Liver (tissue), 9 donors: ENCODE results near the gene SPATC1L. TPM values are rescaled to one million over a fixed set of nuclear protein-coding genes. Genes with fewer than 3 reads are reported as not detected.
A peak's percentile ranks its signal among the peaks of the same experiment; 100 is the strongest.

Experiments used
- DNase-seq: peaks from one replicate; pipeline ENCODE4 v3.0.0-alpha.2; 2017; ENCODE audit warnings: low spot score
- H3K27ac ChIP-seq, 2 donors: one replicate each; pipeline ENCODE4 v1.7.0; 2013; ENCODE audit warnings: inconsistent platforms in 2 of 2, low read length in 2 of 2, control low read depth in 1 of 2, low read depth in 1 of 2, mild to moderate bottlenecking in 1 of 2
- H3K27me3 ChIP-seq, 4 donors: one replicate each; pipeline versions ENCODE4 v1.6.1 to v1.7.0; 2013; ENCODE audit warnings: low read length in 3 of 4, inconsistent platforms in 1 of 4, mild to moderate bottlenecking in 1 of 4, moderate library complexity in 1 of 4; ENCODE audit not compliant: control insufficient read depth in 4 of 4, insufficient read depth in 4 of 4
- H3K36me3 ChIP-seq, 4 donors: one replicate each; pipeline versions ENCODE4 v1.6.1 to v1.7.0; 2013; ENCODE audit warnings: low read length in 3 of 4, mild to moderate bottlenecking in 3 of 4, low read depth in 1 of 4, moderate library complexity in 1 of 4; ENCODE audit not compliant: control insufficient read depth in 4 of 4, insufficient read depth in 3 of 4
- H3K4me1 ChIP-seq, 4 donors: one replicate each; pipeline versions ENCODE4 v1.6.1 to v1.7.0; 2013; ENCODE audit warnings: low read length in 3 of 4, mild to moderate bottlenecking in 3 of 4, moderate library complexity in 1 of 4; ENCODE audit not compliant: control insufficient read depth in 4 of 4, insufficient read depth in 4 of 4
- H3K4me3 ChIP-seq, 3 donors: one replicate each; pipeline versions ENCODE4 v1.6.1 to v1.7.0; 2013; ENCODE audit warnings: low read length in 3 of 3, control low read depth in 1 of 3, low read depth in 1 of 3, mild to moderate bottlenecking in 1 of 3
- H3K9ac ChIP-seq, 2 donors: one replicate each; pipeline ENCODE4 v1.7.0; 2013; ENCODE audit warnings: low read length in 2 of 2, mild to moderate bottlenecking in 2 of 2, moderate library complexity in 2 of 2, control low read depth in 1 of 2, low read depth in 1 of 2
- H3K9me3 ChIP-seq, 4 donors: one replicate each; pipeline versions ENCODE4 v1.6.1 to v1.7.0; 2013; ENCODE audit warnings: low read length in 3 of 4; ENCODE audit not compliant: control insufficient read depth in 4 of 4
- ATF3 ChIP-seq: IDR thresholded peaks from 2 replicates; pipeline ENCODE4 v1.6.1; 2016; ENCODE audit warnings: antibody characterized with exemption
- FOXA1 ChIP-seq: IDR thresholded peaks from 2 replicates; pipeline ENCODE4 v1.6.1; 2016; ENCODE audit warnings: antibody characterized with exemption
- FOXA2 ChIP-seq: IDR thresholded peaks from 2 replicates; pipeline ENCODE4 v1.6.1; 2016; ENCODE audit warnings: antibody characterized with exemption
- GABPA ChIP-seq, 2 donors: IDR thresholded peaks in 1 of 2; conservative IDR thresholded peaks in 1 of 2; 2 replicates each; pipeline ENCODE4 v1.6.1; 2016; ENCODE audit warnings: antibody characterized with exemption in 2 of 2, mild to moderate bottlenecking in 1 of 2, moderate library complexity in 1 of 2
- HNF4A ChIP-seq, 2 donors: conservative IDR thresholded peaks; 2 replicates each; pipeline ENCODE4 v1.6.1; 2016; ENCODE audit warnings: antibody characterized with exemption in 2 of 2, mild to moderate bottlenecking in 2 of 2
- HNF4G ChIP-seq: IDR thresholded peaks from 2 replicates; pipeline ENCODE4 v1.6.1; 2016; ENCODE audit warnings: antibody characterized with exemption
- JUND ChIP-seq, 2 donors: IDR thresholded peaks; 2 replicates each; pipeline ENCODE4 v1.6.1; 2016; ENCODE audit warnings: antibody characterized with exemption in 2 of 2
- MAX ChIP-seq: IDR thresholded peaks from 2 replicates; pipeline ENCODE4 v1.6.1; 2016; ENCODE audit warnings: antibody characterized with exemption
- NR2F2 ChIP-seq: IDR thresholded peaks from 2 replicates; pipeline ENCODE4 v1.6.1; 2016; ENCODE audit warnings: antibody characterized with exemption
- RAD21 ChIP-seq, 2 donors: IDR thresholded peaks; 2 replicates each; pipeline ENCODE4 v1.6.1; 2016; ENCODE audit warnings: antibody characterized with exemption in 2 of 2, mild to moderate bottlenecking in 2 of 2
- RXRA ChIP-seq, 2 donors: IDR thresholded peaks; 2 replicates each; pipeline ENCODE4 v1.6.1; 2017 to 2018; ENCODE audit warnings: antibody characterized with exemption in 2 of 2, mild to moderate bottlenecking in 1 of 2
- SP1 ChIP-seq: IDR thresholded peaks from 2 replicates; pipeline ENCODE4 v1.6.1; 2018; ENCODE audit warnings: antibody characterized with exemption, mild to moderate bottlenecking
- TAF1 ChIP-seq: conservative IDR thresholded peaks from 2 replicates; pipeline ENCODE4 v1.6.1; 2016; ENCODE audit warnings: antibody characterized with exemption, mild to moderate bottlenecking
- YY1 ChIP-seq: IDR thresholded peaks from 2 replicates; pipeline ENCODE4 v1.6.1; 2016; ENCODE audit warnings: antibody characterized with exemption, mild to moderate bottlenecking
- WGBS: extraction: QIAGEN DNeasy Blood & Tissue Kit; methylation state at CpG from one replicate; pipeline ENCODE4 v1.1.7; 2013; 5-methylcytosine and 5-hydroxymethylcytosine counted together
- polyA plus RNA-seq, 2 donors: library from polyadenylated mRNA; stranded (reverse) in 1 of 2; unstranded in 1 of 2; fragments of 200-250 nt in 1 of 2; fragments of >200 nt in 1 of 2; fragmentation: Nextera tagmentation in 1 of 2; extraction: Ambion mirVana in 1 of 2; gene quantifications; one replicate each; pipeline versions ENCODE4 v1.2.1 to v1.2.3, GENCODE V29; 2013 to 2015
- total RNA-seq, 2 donors: library from RNA; depleted of rRNA; stranded (reverse); fragments of >200 nt; gene quantifications; one replicate each; pipeline ENCODE4 v1.2.3, GENCODE V29; 2014
- donor health status: healthy.
- donor health status: healthy.
- donor health status: healthy.
- donor health status: healthy.
- donor health status: healthy.

Gene SPATC1L
- total and polyA plus RNA-seq, 4 donors = 0.33 to 3.5 (median 0.79) TPM

- H3K9ac ChIP-seq = no peak overlapping the region
- H3K27ac ChIP-seq = no peak overlapping the region
- no peak for TF ChIP-seq RAD21 (IDR thresholded peaks at IDR 0.05)
- TF ChIP-seq HNF4A (conservative IDR thresholded peaks at IDR 0.05) = no peak
- TF ChIP-seq NR2F2 = no peak
- no peak for TF ChIP-seq TAF1
- H3K4me3 ChIP-seq = no peak overlapping the region
- peaks cover 0 to 2% (median 0%) of the 10 kb centered on the region in 4 donors for H3K4me1 ChIP-seq
- no peaks in the 10 kb centered on the region for H3K27me3 ChIP-seq
- no peaks in the 10 kb centered on the region for H3K9me3 ChIP-seq
- 84% methylated on average over 29 of the region's 29 CpGs for WGBS
- no peaks in the 10 kb centered on the region for H3K36me3 ChIP-seq
- DNase-seq = peak; percentile 31
Observed at GRCh38 chr21:46117586-46118315, 66.5 kb downstream of the SPATC1L start.

GRCh38 chr21:46116776-46117585 lies 67.3 kb downstream of the SPATC1L start:
- Histone ChIP-seq H3K9ac (no peak overlapping the region), H3K27ac (no peak overlapping the region), H3K27me3 (no peaks in the 10 kb centered on the region), H3K36me3 (no peaks in the 10 kb centered on the region), H3K4me1 (peaks cover 0 to 2% (median 0%) of the 10 kb centered on the region in 4 donors), H3K4me3 (no peak overlapping the region), H3K9me3 (no peaks in the 10 kb centered on the region)
- peak; percentile 31 for DNase-seq
- TF ChIP-seq NR2F2 = no peak
- no peak for TF ChIP-seq FOXA1
- no peak for TF ChIP-seq JUND (IDR thresholded peaks at IDR 0.05)
- TF ChIP-seq YY1 = no peak
- TF ChIP-seq RXRA (IDR thresholded peaks at IDR 0.05) = no peak
- no peak for TF ChIP-seq HNF4G
- TF ChIP-seq TAF1 = no peak
- no peak for TF ChIP-seq ATF3
- TF ChIP-seq GABPA (IDR thresholded peaks at IDR 0.05 in 1 of 2, conservative IDR thresholded peaks at IDR 0.05 in 1 of 2) = no peak
- TF ChIP-seq RAD21 (IDR thresholded peaks at IDR 0.05) = no peak
- TF ChIP-seq FOXA2 = no peak
- no peak for TF ChIP-seq HNF4A (conservative IDR thresholded peaks at IDR 0.05)
- no peak for TF ChIP-seq SP1
- 71% methylated on average over 24 of the region's 24 CpGs for WGBS

- TF ChIP-seq MAX (no peak), ATF3 (no peak), HNF4A (conservative IDR thresholded peaks at IDR 0.05) (no peak)
- H3K27ac ChIP-seq = no peak overlapping the region
- WGBS = 88% methylated on average over 20 of the region's 20 CpGs
- peaks cover 0 to 2% (median 0%) of the 10 kb centered on the region in 4 donors for H3K4me1 ChIP-seq
- no peaks in the 10 kb centered on the region for H3K36me3 ChIP-seq
- H3K9me3 ChIP-seq = no peaks in the 10 kb centered on the region
- peak; percentile 29 for DNase-seq
- no peak overlapping the region for H3K9ac ChIP-seq
- no peak overlapping the region for H3K4me3 ChIP-seq
- H3K27me3 ChIP-seq = no peaks in the 10 kb centered on the region
Observed at GRCh38 chr21:46116189-46116775, 68.0 kb downstream of the SPATC1L start.
